Measurements from ENCODE around the gene LRCH1.

Gene LRCH1

GRCh38 chr13:46799139-46799538, 246.2 kb downstream of the LRCH1 start:
- DNase-seq (ENCODE audit: low spot score), result no peak

DNA sequence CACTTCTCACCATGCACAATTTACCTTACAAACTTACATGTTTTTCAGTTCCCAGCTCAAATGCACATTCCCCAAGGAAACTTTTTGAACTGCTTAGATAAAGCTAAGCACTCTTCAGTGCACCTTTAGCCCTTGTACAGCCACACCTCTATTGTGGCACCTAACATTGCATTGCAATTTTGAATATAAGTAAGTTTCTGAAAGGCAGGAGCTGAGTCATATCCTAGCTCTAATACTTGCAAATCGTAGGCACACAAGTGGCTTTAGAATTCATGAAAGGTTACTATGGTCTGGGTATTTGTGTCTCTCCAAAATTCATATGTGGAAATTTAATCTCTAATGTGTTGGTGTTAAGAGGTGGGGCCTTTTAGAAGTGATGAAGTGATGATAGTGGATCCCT, 248.9 kb downstream of the LRCH1 start:
- DNase-seq (ENCODE audit: low spot score), result no peak

All from NAMALWA (cell line).